ENCODE data around the gene LRRC2. TPM values are rescaled to one million over a fixed set of nuclear protein-coding genes. Genes with fewer than 3 reads are reported as not detected.

LRRC2 gene
- total RNA-seq, 4 donors from 2014 or later: 0.35 to 23.9 (median 1.3) TPM

DNA sequence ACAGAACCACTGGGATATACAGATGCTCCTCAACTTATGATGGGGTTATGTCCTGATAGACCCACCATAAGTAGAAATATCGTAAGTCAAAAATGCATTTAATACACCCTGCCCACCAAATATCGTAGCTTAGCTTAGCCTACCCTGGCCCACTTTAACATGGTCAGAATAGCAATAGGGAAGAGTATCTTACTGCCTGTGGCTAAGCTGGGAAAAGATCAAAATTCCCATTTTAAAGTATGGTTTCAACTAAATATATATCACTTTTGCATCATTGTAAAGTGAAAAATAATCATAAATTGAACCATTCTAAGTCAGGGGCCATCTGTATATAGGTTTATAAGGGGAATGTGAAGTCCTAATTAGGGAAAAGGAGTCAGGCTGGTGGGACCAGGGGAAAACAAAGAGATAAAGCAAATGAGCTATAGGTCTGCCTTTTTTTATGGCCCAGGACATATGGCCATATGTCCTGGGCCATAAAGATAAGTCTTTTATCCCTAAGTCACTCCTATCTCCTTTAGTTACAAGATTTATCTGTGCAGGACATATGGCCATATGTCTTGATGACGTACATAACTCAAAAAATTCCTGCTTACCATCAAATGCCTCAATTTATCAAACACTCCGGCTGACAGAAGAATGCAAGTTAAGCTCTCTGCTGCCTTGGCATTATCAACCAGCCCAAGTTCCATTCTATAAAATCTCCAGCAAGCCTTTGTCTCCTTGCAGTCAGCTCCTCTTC is 57.1 kb downstream of the LRRC2 start:
- no peak for TF ChIP-seq POLR2A (IDR thresholded peaks at IDR 0.05)
- TF ChIP-seq, protein P1, sequence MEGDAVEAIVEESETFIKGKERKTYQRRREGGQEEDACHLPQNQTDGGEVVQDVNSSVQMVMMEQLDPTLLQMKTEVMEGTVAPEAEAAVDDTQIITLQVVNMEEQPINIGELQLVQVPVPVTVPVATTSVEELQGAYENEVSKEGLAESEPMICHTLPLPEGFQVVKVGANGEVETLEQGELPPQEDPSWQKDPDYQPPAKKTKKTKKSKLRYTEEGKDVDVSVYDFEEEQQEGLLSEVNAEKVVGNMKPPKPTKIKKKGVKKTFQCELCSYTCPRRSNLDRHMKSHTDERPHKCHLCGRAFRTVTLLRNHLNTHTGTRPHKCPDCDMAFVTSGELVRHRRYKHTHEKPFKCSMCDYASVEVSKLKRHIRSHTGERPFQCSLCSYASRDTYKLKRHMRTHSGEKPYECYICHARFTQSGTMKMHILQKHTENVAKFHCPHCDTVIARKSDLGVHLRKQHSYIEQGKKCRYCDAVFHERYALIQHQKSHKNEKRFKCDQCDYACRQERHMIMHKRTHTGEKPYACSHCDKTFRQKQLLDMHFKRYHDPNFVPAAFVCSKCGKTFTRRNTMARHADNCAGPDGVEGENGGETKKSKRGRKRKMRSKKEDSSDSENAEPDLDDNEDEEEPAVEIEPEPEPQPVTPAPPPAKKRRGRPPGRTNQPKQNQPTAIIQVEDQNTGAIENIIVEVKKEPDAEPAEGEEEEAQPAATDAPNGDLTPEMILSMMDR (IDR thresholded peaks at IDR 0.05): no peak
- H3K9me3 ChIP-seq: no peaks in the 10 kb centered on the region
- H3K4me1 ChIP-seq: no peaks in the 10 kb centered on the region
- no peaks in the 10 kb centered on the region for H3K27me3 ChIP-seq
- H3K4me3 ChIP-seq: no peak overlapping the region
- DNase-seq: no peak
- H3K27ac ChIP-seq: no peak overlapping the region
- no peaks in the 10 kb centered on the region for H3K36me3 ChIP-seq

DNA sequence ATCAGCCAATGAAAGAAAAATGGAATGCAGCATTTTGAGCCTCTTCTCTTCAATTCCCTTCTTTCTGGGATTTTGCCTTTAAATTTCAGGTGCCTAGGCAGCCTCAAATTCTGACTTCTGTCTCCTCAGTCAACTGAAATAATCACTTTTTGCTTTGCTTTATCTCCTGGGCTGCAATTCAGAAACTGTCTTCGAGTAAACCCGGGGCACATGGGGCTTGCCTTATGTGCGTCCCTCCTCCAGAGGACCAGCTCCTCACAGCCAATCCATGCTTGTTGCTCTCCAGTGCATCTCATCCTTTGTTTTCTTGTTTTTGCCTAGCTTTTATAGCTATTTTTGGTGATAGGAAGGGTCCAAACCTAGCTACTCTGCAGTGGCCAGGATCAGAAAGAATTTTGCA is 59.6 kb downstream of the LRRC2 start:
- Histone ChIP-seq H3K27ac (no peak overlapping the region), H3K27me3 (no peaks in the 10 kb centered on the region), H3K36me3 (no peaks in the 10 kb centered on the region), H3K4me3 (no peak overlapping the region), H3K9me3 (no peaks in the 10 kb centered on the region), H3K4me1 (no peaks in the 10 kb centered on the region)
- DNase-seq: no peak
- TF ChIP-seq POLR2A (IDR thresholded peaks at IDR 0.05): no peak
- TF ChIP-seq, protein P1 (IDR thresholded peaks at IDR 0.05): no peak

DNA sequence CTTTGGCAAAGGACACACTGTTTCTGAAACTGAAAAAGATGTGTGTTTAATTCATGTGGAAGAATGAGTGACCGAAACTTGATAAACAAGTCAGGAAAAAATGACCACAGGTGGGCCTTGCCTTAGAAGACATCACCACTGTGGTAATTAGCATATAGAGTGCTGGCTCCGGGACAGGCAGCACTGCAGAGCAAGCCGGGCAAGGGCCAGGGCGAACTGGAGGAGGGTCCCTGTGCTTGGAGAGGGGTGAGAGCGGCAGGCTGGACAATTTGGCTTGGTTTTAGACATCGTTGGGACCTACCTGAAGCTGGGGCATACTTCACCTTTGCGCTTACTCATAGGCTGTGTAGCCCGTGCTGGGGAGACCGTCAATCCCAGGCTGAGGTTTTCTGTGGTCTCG is 60.1 kb downstream of the LRRC2 start:
- H3K4me1 ChIP-seq: no peaks in the 10 kb centered on the region
- no peaks in the 10 kb centered on the region for H3K27me3 ChIP-seq
- H3K9me3 ChIP-seq: no peaks in the 10 kb centered on the region
- no peaks in the 10 kb centered on the region for H3K36me3 ChIP-seq
- no peak for DNase-seq
- TF ChIP-seq, protein P1 (IDR thresholded peaks at IDR 0.05): no peak
- TF ChIP-seq POLR2A (IDR thresholded peaks at IDR 0.05): no peak
- H3K4me3 ChIP-seq: no peak overlapping the region
- H3K27ac ChIP-seq: no peak overlapping the region

DNA sequence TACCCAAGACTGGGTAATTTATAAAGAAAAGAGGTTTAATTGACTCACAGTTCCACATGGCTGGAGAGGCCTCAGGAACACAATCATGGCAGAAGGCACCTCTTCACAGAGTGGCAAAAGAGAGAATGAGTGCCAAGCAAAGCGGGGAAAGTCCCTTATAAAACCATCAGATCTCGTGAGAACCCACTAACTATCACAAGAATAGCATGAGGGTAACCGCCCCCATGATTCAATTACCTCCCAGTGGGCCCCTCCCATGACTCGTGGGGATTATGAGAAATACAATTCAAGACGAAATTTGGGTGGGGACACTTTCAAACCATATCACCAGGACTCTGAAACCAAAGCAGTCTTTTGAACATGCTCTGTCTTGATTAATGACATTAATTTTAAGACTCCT is 61.3 kb downstream of the LRRC2 start:
- Histone ChIP-seq H3K9me3 (no peaks in the 10 kb centered on the region), H3K36me3 (no peaks in the 10 kb centered on the region), H3K4me3 (no peak overlapping the region), H3K4me1 (no peaks in the 10 kb centered on the region), H3K27ac (no peak overlapping the region), H3K27me3 (no peaks in the 10 kb centered on the region)
- no peak for TF ChIP-seq POLR2A (IDR thresholded peaks at IDR 0.05)
- TF ChIP-seq, protein P1 (IDR thresholded peaks at IDR 0.05): no peak
- no peak for DNase-seq

DNA sequence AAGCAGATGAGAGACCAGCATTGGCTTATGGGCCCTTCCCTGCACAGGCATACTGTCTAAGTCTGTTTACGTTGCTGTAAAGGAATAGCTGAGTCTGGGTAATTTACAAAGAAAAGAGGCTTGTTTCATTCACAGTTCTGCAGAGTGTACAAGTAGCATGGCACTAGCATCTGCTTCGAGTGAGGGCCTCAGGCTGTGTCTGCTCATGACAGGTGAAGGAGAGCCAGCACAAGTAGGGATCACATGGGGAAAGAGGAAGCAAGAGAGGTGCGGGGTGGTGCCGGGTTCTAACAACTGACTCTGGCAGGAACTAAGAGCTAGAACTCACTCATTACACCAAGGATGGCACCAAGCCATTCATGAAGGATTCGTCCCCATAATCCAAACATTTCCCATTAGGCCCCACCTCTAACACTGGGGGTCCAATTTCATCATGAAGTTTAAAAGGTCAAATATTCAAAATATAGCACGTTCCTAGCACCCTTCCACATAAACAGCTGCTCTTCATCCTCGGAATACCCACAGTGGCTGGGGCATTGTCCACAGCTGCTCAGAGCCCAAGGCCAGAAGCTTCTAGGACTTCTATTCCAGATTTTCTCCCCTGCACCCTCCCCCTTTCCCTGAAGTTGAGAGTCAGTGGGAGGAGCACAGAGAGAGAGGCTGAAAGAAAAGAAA is 62.8 kb downstream of the LRRC2 start:
- Histone ChIP-seq H3K27ac (no peak overlapping the region), H3K4me3 (no peak overlapping the region), H3K36me3 (no peaks in the 10 kb centered on the region), H3K27me3 (no peaks in the 10 kb centered on the region), H3K4me1 (no peaks in the 10 kb centered on the region), H3K9me3 (no peaks in the 10 kb centered on the region)
- no peak for TF ChIP-seq POLR2A (IDR thresholded peaks at IDR 0.05)
- TF ChIP-seq, protein P1 (IDR thresholded peaks at IDR 0.05): no peak
- no peak for DNase-seq
